GM18498 (cell line): ENCODE measurements around the gene PCBP1.
A peak's percentile ranks its signal among the peaks of the same experiment; 100 is the strongest.
"Not testable (repeated sequence)": the region's sequence is repeated elsewhere in the genome, so short reads cannot be mapped to it uniquely, and the experiment has no call there.

Experiments used
- ATAC-seq: cut with Tn5 transposase; IDR thresholded peaks from one replicate; pipeline ENCODE4 v1.9.1; 2021; ENCODE audit warnings: mild to moderate bottlenecking, moderate library complexity; ENCODE audit not compliant: unreplicated experiment

Gene PCBP1

DNA sequence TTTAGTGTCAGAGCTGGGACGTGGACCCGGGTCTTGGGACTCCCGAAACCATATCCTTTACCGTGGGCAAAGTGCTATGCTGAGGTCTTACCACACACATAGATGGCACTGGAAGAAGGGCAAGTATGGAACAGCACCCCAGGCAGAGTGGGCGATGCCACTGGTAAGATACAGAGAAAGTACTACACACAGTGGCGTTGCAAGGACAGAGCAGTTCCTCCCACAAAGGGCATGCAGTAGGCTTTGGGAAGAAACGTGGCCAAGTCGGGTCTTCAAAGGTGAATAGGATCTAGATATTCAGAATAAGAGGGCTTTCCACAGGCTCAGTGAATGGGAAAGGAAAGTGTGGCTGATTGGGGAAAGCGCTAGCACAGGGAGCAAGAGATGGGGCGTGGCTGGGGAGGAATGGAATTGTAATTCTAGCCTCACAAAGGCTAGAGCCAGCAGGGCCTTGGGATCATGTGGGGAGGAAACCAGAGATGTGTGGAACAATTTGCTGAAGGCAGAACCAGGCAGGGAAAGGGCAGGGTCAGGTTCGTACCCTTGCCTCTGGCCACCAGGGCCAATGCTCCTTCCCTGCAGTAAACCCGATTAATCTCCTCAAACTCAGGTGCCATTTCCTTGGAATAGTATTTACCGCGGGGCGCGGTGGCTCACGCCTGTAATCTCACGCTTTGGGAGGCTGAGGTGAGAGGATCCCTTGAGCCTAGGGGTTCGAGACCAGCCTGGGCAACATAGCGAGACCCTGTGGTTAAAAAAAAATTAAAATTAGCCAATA, 36.0 kb downstream of the PCBP1 start:
- no peak for ATAC-seq

DNA sequence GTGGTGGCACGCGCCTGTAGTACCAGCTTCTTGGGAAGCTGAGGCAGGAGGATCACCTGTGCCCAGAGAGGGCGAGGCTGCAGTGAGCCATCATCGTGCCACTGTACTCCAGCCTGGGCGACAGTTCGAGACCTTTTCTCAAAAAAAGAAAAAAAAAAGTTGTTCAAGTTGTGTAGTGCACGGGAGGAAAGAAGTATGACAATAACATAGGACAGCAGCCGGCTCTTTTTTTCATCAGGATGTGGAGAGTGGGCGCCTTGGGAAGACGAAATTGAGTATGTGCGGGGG, 36.5 kb downstream of the PCBP1 start:
- ATAC-seq = no peak

DNA sequence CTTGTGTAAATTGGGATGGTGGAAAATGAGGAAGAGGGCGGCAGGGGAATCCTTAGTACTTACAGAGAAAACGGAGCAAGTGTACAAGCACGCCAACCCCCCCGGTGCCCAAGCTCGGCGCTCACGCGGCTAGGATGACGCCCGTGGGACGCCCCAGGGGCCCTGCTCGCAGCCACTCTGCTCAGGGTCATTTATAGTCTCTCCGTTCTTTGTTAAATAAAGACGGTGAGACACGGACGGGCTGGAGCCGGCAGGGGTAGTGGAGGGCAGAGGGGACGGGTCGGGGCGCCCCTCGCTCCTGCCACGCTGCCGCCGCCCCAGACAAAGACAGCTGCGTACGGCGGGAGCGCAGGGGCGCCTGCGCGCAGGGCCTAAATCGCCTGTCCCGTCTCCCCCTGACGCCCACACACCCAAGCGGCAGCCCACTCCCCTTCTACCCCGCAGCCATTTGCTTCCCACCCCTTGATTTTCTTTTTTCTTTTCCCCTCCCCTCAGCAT, 37.8 kb downstream of the PCBP1 start:
- ATAC-seq = peak; percentile 32

DNA sequence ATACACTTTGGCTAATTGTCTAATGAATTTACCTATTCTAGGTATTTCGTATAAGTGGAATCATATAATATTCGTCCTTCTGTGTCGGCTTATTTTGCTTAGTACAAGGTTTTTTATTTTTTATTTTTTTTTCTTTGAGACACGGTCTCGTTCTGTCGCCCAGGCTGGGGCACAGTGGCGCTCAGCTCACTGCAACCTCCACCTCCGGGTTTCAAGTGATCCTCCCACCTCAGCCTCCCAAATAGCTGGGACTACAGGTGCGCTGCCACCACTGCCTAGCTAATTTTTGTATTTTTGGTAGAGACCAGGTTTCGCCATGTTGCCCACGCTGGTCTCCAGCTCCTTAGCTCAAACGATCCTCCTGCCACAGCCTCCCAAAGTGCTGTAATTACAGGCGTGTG, 38.2 kb downstream of the PCBP1 start:
- no peak for ATAC-seq

DNA sequence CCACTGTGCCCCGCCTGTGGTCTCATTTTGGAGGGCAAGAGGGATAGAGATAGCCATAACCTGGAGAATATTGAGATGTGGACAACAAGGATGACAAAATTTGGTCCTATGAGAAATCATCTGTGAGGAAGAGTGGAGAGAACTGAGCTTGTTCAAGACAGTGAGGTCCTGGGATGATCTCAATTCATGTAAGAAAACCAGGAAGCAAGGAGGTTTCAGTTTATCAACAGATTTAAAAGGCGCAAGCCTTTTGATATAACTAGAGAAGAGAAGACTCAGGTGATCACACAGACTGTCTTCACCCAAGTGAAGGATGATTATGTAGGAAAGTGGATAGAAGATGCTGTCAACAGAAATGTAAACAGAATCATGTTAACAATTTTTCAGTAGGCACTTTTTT, 39.1 kb downstream of the PCBP1 start:
- no peak for ATAC-seq

DNA sequence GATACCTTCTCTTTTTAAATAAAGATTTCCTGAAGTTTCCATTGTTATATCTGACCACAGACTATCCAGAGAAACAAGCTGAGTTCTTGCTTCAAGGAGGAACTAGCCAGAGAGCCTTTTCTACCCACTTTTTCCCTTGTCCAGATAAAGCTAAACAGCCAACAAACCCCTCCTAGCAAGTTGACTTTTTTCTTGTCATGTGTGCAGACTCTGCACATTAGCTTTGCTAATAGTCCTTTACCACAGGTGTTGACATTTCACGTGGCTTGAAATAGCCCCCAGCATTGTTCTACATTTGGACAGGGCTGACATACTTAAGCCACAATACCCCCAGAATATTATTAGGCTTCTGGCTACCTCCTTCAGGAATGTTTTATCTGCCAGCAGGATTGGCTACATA, 40.7 kb downstream of the PCBP1 start:
- no peak for ATAC-seq

DNA sequence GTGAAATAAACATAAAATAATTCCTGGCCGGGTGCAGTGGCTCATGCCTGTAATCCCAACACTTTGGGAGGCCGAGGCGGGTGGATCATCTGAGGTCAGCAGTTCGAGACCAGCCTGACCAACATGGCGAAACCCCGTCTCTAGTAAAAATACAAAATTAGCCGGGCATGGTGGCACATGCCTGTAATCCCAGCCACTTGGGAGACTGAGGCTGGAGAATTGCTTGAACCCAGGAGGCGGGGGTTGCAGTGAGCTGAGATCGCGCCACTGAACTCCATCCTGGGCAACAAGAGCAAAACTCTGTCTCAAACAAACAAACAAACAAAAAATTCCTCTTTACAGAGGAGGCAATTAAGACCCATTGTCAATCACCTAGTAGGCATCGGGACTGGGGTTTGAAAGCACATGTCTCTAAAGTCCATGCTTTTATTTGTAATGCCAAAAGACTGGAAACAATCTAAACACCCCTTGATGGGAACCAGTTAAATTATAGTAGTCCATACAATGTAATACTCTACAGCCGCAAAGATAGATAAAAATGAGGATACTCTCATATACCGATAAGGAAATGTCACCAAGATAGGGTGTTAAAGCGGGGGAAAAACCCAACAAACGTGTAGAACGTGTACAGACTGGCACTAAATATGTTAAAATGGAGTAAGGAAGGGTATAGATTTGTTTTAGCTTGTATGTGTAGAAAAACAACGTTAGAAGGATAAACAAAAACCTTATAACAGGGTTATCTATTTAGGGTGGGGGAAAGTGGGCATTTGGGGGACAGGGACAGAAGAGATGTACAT, 44.3 kb downstream of the PCBP1 start:
- ATAC-seq = not testable (repeated sequence)

DNA sequence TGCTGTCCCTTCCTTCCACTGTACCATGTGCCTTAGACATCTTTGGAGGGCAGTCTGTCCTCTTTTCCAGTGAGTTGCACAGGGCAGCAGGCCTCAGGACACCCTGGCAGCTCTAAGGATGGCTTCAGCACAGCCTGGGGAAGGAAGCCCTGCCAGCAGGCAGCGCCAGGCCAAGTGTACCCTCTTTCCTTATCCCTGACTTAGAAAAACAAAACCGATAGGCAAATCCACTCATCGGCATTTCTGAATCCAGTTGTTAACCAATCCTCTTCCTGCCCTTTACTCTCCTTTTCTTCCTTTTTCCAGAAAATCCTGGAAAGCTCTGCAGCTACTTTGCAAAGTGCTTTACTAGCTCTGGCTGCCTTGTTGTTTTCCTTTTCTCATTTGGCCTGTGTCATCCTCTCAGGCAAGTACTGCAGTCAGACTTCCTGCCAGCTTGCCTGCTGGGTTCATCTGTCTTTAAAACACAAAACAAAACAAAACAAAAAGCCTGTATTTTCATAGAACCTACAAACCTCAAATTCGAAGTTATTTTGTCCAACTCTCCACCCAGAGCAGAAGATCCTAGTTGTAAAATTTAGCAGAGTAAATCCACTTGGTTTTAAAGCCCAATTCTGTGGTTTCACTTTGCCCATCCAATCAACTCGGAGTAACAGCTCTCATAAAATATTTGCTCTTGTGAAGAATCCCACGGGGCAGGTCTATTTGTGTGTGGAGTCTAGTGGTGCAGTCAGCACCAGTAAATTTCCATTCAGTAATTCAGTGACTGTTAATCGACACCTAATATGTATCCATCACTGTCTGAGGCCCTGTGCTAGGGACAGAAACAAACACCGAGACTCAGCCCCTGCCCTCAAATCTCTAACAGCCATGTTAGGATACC, 45.2 kb downstream of the PCBP1 start:
- peak; percentile 58 for ATAC-seq

DNA sequence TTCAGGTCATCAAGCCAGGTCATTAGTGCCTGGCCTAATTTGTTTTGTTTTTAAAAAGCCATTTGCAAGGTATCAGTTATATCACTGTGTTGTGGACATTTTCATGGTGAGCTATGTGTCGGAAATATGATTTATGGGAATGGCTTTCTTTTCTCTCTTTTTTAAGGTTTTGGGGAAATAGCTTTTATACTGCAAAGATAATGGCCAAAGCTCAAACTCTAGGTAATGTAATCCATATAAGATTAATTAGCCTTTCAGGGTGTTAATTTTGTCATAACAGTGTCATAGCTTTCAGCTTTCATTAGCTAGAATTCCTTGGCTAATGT, 45.8 kb downstream of the PCBP1 start:
- no peak for ATAC-seq

DNA sequence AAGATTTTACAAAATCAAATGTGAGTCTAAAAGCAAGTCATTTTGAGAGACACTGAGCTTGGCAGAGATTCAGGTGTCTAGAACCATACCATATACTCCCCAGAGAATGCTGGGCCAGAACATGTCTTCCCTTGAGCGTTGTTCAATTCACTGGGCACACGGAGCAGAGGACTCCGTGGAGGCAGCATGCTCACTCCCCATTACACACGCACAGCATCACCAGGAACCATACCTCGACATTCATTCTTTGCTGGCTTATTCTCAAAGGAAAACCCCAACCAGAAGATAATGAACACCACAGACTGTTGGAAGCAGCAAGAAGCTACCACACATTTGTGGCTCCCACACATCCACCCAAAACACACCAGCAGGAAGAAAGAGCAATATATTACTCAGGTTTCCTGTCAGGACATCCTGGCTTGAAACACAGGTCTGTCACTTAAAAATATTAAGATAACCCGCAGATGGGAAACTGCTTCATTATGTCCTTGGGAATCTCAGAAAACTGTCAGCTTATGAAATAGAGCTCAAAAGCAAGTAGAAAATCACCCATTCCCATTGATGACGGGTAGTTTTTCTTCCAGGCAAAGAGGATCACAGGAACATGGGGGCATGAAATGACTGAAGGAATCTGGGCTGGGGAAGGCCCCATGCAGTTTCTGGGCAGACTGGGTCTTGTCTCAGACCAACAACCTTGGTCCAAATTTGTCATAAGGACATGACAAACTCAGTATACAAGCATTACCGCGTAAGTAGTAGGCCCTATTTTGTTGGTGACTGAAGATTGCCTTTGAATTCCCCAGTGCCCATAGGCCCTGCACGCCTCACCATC, 46.4 kb downstream of the PCBP1 start:
- no peak for ATAC-seq

DNA sequence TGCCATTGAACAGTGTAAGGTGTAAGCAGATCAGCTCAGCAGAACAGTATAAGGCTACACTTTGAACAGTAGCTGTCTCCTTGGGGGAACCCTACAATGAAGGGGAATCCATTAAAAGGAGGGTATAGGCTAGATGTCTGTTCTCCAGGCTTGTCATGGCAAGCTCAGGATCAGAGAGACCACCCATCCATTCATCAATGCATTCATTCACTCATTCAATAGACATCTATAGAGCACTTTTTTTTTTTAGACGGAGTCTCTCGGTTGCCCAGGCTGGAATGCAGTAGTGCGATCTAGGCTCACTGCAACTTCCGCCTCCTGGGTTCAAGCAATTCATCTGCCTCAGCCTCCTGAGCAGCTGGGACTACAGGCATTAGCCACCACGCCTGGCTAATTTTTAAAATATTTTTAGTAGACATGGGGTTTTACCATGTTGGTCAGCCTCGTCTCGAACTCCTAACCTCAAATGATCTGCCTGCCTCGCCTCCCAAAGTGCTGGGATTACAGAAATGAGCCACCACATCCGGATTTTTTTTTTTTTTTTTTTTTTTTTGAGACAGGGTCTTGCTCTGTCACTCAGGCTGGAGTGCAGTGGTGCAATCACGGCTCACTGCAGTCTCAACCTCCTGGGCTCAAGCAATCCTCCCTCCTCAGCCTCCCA, 47.2 kb downstream of the PCBP1 start:
- ATAC-seq = not testable (repeated sequence)
